ENCODE results near the gene MSRB1.

The MSRB1 gene

DNA sequence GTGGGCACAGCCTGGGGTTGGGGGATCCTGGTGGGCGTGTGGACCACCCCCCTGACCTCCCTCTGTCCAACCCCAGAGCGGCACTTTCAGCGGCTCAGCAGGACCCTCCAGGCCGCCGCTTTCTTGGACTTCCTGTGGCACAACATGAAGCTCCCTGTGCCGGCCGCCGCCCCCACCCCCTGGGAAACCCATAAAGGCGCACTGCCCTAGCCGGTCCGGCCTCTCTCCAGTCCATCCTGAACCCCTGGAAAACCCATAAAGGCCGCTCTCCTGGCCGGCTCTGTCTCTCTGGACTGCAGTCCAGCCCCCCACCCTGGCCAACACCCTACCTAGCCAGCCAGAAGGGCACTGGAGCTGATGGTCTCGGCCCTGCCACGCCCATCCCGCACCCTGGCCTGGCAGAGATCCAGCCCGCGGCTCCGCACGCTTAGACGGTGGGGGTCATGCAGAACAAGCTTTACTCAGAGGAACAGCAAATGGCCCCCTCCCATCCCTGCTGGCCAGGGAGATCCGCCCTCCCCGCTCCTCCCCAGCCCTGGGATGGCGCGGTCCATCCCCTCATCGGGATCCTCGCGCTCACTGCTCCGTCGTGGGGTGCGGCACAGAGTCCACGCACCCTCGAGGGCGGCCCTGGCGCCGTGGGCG lies 35.6 kb upstream of the MSRB1 start:
- no peaks in the 10 kb centered on the region for H3F3A ChIP-seq (ENCODE audit: insufficient read depth, low read length)
- no peaks in the 10 kb centered on the region for H3K79me2 ChIP-seq (ENCODE audit: insufficient read depth, low read length)
- no peaks in the 10 kb centered on the region for H3K9me3 ChIP-seq (ENCODE audit: low read length)
- peaks cover 49% of the 10 kb centered on the region for H3K36me3 ChIP-seq (ENCODE audit: insufficient read depth, low read length)
- peaks cover 11% of the 10 kb centered on the region for H3K4me1 ChIP-seq (ENCODE audit: insufficient read depth, low read length, severe bottlenecking)
- no peaks in the 10 kb centered on the region; the same call in 1 of the 2 replicates for H3K27me3 ChIP-seq (ENCODE audit: insufficient read depth, low read length)
- no peak overlapping the region for H3K27ac ChIP-seq (ENCODE audit: low read depth, low read length, poor library complexity, severe bottlenecking)
- no peaks in the 10 kb centered on the region for H3K9me2 ChIP-seq (ENCODE audit: low read depth, low read length)
- no peak overlapping the region for H3K4me2 ChIP-seq (ENCODE audit: low read length)
- H2AFZ ChIP-seq (ENCODE audit: low read length): no peak overlapping the region
- TF ChIP-seq EZH2 (IDR thresholded peaks at IDR 0.05; ENCODE audit: borderline replicate concordance, low read length): no peak
- TF ChIP-seq, protein P1, sequence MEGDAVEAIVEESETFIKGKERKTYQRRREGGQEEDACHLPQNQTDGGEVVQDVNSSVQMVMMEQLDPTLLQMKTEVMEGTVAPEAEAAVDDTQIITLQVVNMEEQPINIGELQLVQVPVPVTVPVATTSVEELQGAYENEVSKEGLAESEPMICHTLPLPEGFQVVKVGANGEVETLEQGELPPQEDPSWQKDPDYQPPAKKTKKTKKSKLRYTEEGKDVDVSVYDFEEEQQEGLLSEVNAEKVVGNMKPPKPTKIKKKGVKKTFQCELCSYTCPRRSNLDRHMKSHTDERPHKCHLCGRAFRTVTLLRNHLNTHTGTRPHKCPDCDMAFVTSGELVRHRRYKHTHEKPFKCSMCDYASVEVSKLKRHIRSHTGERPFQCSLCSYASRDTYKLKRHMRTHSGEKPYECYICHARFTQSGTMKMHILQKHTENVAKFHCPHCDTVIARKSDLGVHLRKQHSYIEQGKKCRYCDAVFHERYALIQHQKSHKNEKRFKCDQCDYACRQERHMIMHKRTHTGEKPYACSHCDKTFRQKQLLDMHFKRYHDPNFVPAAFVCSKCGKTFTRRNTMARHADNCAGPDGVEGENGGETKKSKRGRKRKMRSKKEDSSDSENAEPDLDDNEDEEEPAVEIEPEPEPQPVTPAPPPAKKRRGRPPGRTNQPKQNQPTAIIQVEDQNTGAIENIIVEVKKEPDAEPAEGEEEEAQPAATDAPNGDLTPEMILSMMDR (IDR thresholded peaks at IDR 0.05; ENCODE audit: low read length): no peak
- H3K9ac ChIP-seq (ENCODE audit: low read length): no peak overlapping the region
- no peak overlapping the region for H3K4me3 ChIP-seq (ENCODE audit: low read depth, low read length, poor library complexity, severe bottlenecking)
- no peaks in the 10 kb centered on the region for H4K20me1 ChIP-seq (ENCODE audit: insufficient read depth, low read length)

DNA sequence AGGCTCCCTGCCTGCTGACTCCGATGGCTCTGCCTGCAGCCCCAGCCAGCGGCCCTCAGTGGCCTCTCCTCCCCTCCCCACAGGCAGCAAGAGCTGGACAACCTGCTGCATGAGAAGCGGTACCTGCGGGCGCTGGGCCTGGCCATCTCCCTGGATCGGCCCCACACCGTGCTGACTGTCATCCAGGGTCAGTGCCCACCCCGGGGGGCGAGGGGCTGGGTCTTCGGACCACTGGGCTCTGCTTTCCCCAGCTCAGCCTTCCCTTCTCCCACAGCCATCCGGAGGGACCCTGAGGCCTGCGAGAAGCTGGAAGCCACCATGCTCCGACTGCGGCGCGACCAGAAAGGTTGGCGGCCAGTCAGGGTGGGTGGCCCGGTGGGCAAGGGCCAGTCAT lies 34.9 kb upstream of the MSRB1 start:
- peaks cover 49% of the 10 kb centered on the region for H3K36me3 ChIP-seq (ENCODE audit: insufficient read depth, low read length)
- no peaks in the 10 kb centered on the region for H3F3A ChIP-seq (ENCODE audit: insufficient read depth, low read length)
- H3K79me2 ChIP-seq (ENCODE audit: insufficient read depth, low read length): peaks cover 4% of the 10 kb centered on the region; the same call in 1 of the 2 replicates
- H3K4me2 ChIP-seq (ENCODE audit: low read length): no peak overlapping the region
- peaks cover 13% of the 10 kb centered on the region for H3K4me1 ChIP-seq (ENCODE audit: insufficient read depth, low read length, severe bottlenecking)
- no peaks in the 10 kb centered on the region for H3K9me2 ChIP-seq (ENCODE audit: low read depth, low read length)
- H3K27me3 ChIP-seq (ENCODE audit: insufficient read depth, low read length): no peaks in the 10 kb centered on the region; the same call in 1 of the 2 replicates
- H4K20me1 ChIP-seq (ENCODE audit: insufficient read depth, low read length): no peaks in the 10 kb centered on the region
- no peak for TF ChIP-seq EZH2 (IDR thresholded peaks at IDR 0.05; ENCODE audit: borderline replicate concordance, low read length)
- TF ChIP-seq, protein P1 (IDR thresholded peaks at IDR 0.05; ENCODE audit: low read length): no peak
- no peak overlapping the region for H3K27ac ChIP-seq (ENCODE audit: low read depth, low read length, poor library complexity, severe bottlenecking)
- H3K4me3 ChIP-seq (ENCODE audit: low read depth, low read length, poor library complexity, severe bottlenecking): no peak overlapping the region
- no peaks in the 10 kb centered on the region for H3K9me3 ChIP-seq (ENCODE audit: low read length)
- H3K9ac ChIP-seq (ENCODE audit: low read length): no peak overlapping the region
- no peak overlapping the region for H2AFZ ChIP-seq (ENCODE audit: low read length)

DNA sequence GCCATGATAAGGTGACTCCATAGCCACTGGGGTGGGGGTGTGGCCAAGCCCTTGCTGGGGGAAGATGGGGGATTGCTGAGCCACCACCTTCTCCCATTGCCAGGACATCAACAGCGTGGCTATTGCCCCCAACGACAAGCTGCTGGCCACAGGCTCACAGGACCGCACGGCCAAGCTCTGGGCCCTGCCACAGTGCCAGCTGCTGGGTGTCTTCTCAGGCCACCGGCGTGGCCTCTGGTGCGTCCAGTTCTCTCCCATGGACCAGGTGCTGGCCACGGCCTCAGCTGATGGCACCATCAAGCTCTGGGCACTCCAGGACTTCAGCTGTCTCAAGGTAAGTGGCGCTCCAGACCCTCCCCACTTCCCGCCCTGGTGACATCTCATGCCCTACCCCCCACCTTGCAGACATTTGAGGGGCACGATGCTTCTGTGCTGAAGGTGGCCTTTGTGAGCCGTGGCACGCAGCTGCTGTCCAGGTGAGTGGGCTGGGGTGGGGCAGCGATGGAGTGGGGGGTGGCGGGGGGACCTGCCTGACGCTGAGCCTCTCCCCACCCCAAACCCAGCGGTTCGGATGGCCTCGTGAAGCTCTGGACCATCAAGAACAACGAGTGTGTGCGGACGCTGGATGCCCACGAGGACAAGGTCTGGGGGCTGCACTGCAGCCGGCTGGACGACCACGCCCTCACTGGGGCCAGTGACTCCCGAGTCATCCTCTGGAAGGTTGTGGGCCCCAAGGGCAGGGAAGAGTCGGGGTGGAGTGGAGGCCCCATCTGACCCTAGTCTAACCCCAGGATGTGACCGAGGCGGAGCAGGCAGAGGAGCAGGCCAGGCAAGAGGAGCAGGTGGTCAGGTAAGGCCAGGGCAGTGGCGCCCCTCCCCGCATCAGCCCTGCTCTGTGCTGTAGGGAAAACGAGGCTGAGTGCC lies 34.2 kb upstream of the MSRB1 start:
- Histone ChIP-seq H3K36me3 (ENCODE audit: insufficient read depth, low read length) (peaks cover 49% of the 10 kb centered on the region), H2AFZ (ENCODE audit: low read length) (no peak overlapping the region), H3K27me3 (ENCODE audit: insufficient read depth, low read length) (no peaks in the 10 kb centered on the region; the same call in 1 of the 2 replicates), H3K4me3 (ENCODE audit: low read depth, low read length, poor library complexity, severe bottlenecking) (no peak overlapping the region), H3K4me2 (ENCODE audit: low read length) (no peak overlapping the region), H3K27ac (ENCODE audit: low read depth, low read length, poor library complexity, severe bottlenecking) (no peak overlapping the region), H3K9me3 (ENCODE audit: low read length) (no peaks in the 10 kb centered on the region), H4K20me1 (ENCODE audit: insufficient read depth, low read length) (no peaks in the 10 kb centered on the region), H3K9ac (ENCODE audit: low read length) (no peak overlapping the region), H3K4me1 (ENCODE audit: insufficient read depth, low read length, severe bottlenecking) (peaks cover 17% of the 10 kb centered on the region), H3K9me2 (ENCODE audit: low read depth, low read length) (no peaks in the 10 kb centered on the region), H3F3A (ENCODE audit: insufficient read depth, low read length) (no peaks in the 10 kb centered on the region), H3K79me2 (ENCODE audit: insufficient read depth, low read length) (peaks cover 4% of the 10 kb centered on the region; the same call in 1 of the 2 replicates)
- no peak for TF ChIP-seq EZH2 (IDR thresholded peaks at IDR 0.05; ENCODE audit: borderline replicate concordance, low read length)
- TF ChIP-seq, protein P1 (IDR thresholded peaks at IDR 0.05; ENCODE audit: low read length): no peak

All from OCI-LY1 (cell line).